CD14-positive monocyte (primary cell): ENCODE data around the gene ELAPOR1. TPM values are rescaled to one million over a fixed set of nuclear protein-coding genes. Genes with fewer than 3 reads are reported as not detected.

Source experiments
- DNase-seq, 3 donors: peaks; one replicate each; pipeline ENCODE4 v3.0.0-alpha.2; 2011 to 2022
- H2AFZ ChIP-seq: 2 replicates; pipeline ENCODE4 v1.6.0; 2012; ENCODE audit warnings: mild to moderate bottlenecking, low read depth, low read length, inconsistent platforms; ENCODE audit not compliant: insufficient read depth, poor library complexity, severe bottlenecking
- H3K27ac ChIP-seq, 2 donors: 1 replicate in 1 of 2; 2 replicates in 1 of 2; pipeline ENCODE4 v1.5.1; 2012 to 2013; ENCODE audit warnings: low read length in 2 of 2, control low read depth in 1 of 2, inconsistent platforms in 1 of 2, low read depth in 1 of 2, mild to moderate bottlenecking in 1 of 2
- H3K27me3 ChIP-seq, 2 donors: one replicate each; pipeline versions ENCODE4 v1.6.0 to v1.6.1; 2011 to 2013; ENCODE audit warnings: low read length in 2 of 2; ENCODE audit not compliant: control insufficient read depth in 2 of 2, insufficient read depth in 2 of 2
- H3K36me3 ChIP-seq, 2 donors: replicated peaks in 1 of 2; 1 replicate in 1 of 2; 2 replicates in 1 of 2; pipeline versions ENCODE4 v1.5.1 to v1.6.1; 2012 to 2013; ENCODE audit warnings: low read length in 2 of 2, control low read depth in 1 of 2, inconsistent platforms in 1 of 2, mild to moderate bottlenecking in 1 of 2; ENCODE audit not compliant: insufficient read depth in 2 of 2, control insufficient read depth in 1 of 2
- H3K4me1 ChIP-seq, 2 donors: 1 replicate in 1 of 2; 2 replicates in 1 of 2; pipeline versions ENCODE4 v1.5.1 to v1.6.1; 2012 to 2013; ENCODE audit warnings: low read length in 2 of 2, control low read depth in 1 of 2, inconsistent platforms in 1 of 2, mild to moderate bottlenecking in 1 of 2, moderate library complexity in 1 of 2; ENCODE audit not compliant: insufficient read depth in 2 of 2, control insufficient read depth in 1 of 2
- H3K4me2 ChIP-seq: replicated peaks from 2 replicates; pipeline ENCODE3; 2012; ENCODE audit warnings: low read length, moderate library complexity, mild to moderate bottlenecking; ENCODE audit not compliant: poor library complexity, severe bottlenecking; ENCODE audit errors: extremely low read depth
- H3K4me3 ChIP-seq, 3 experiments: fragments of 200-600 bp in 1 of 3; sonication (generic) in 1 of 3; replicated peaks in 1 of 3; 1 replicate in 2 of 3; 2 replicates in 1 of 3; pipeline ENCODE4 v1.5.1; 2011 to 2013; ENCODE audit warnings: low read length in 3 of 3, mild to moderate bottlenecking in 3 of 3, control low read depth in 2 of 3, low read depth in 2 of 3, inconsistent platforms in 1 of 3, moderate library complexity in 1 of 3
- H3K79me2 ChIP-seq: 2 replicates; pipeline ENCODE4 v1.6.0; 2012; ENCODE audit warnings: mild to moderate bottlenecking, control low read depth, inconsistent platforms, low read length, moderate library complexity; ENCODE audit not compliant: insufficient read depth
- H3K9ac ChIP-seq: 2 replicates; pipeline ENCODE4 v1.6.0; 2017; ENCODE audit warnings: low read length, mild to moderate bottlenecking; ENCODE audit not compliant: insufficient read depth, poor library complexity, severe bottlenecking
- H3K9me3 ChIP-seq, 2 donors: replicated peaks in 1 of 2; 1 replicate in 1 of 2; 2 replicates in 1 of 2; pipeline versions ENCODE4 v1.5.1 to v1.6.1; 2012 to 2013; ENCODE audit warnings: low read length in 2 of 2, control low read depth in 1 of 2; ENCODE audit not compliant: control insufficient read depth in 1 of 2, insufficient read depth in 1 of 2
- H4K20me1 ChIP-seq: 2 replicates; pipeline ENCODE4 v1.6.0; 2012; ENCODE audit warnings: mild to moderate bottlenecking, low read length, control low read depth, moderate library complexity; ENCODE audit not compliant: insufficient read depth
- H3K27ac Mint-ChIP-seq, 7 donors: one replicate each; pipeline ENCODE4 v1.8.0; 2020; ENCODE audit warnings: mild to moderate bottlenecking in 7 of 7, mixed read lengths in 7 of 7, moderate library complexity in 6 of 7, inconsistent platforms in 2 of 7
- H3K27me3 Mint-ChIP-seq, 3 donors: one replicate each; pipeline ENCODE4 v1.8.0; 2021 to 2022; ENCODE audit warnings: low read depth in 3 of 3, mild to moderate bottlenecking in 3 of 3, mixed read lengths in 3 of 3, moderate library complexity in 3 of 3, inconsistent platforms in 1 of 3
- H3K36me3 Mint-ChIP-seq, 2 donors: one replicate each; pipeline ENCODE4 v1.8.0; 2020; ENCODE audit warnings: mixed read lengths in 2 of 2, inconsistent platforms in 1 of 2, mild to moderate bottlenecking in 1 of 2
- H3K4me1 Mint-ChIP-seq: one replicate; pipeline ENCODE4 v1.8.0; 2020; ENCODE audit warnings: mild to moderate bottlenecking, mixed read lengths
- H3K4me3 Mint-ChIP-seq, 2 donors: one replicate each; pipeline ENCODE4 v1.8.0; 2020; ENCODE audit warnings: mild to moderate bottlenecking in 2 of 2, mixed read lengths in 2 of 2, moderate library complexity in 1 of 2
- H3K9me3 Mint-ChIP-seq, 7 donors: one replicate each; pipeline ENCODE4 v1.8.0; 2020 to 2022; ENCODE audit warnings: mixed read lengths in 7 of 7, mild to moderate bottlenecking in 6 of 7, moderate library complexity in 6 of 7, inconsistent platforms in 2 of 7
- WGBS: methylation state at CpG from one replicate; pipeline ENCODE4 v1.1.5; 2013; ENCODE audit warnings: missing lambda C conversion rate; ENCODE audit not compliant: insufficient coverage; 5-methylcytosine and 5-hydroxymethylcytosine counted together
- intact Hi-C, 2 donors: fragments of 100-400 bp; cut with micrococcal nuclease; formaldehyde crosslinking; loops; one replicate each; pipeline versions ENCODE4 v1.15.0 to v1.15.1; 2023
- polyA plus RNA-seq, 3 donors: library from polyadenylated mRNA; depleted of rRNA in 1 of 3; unstranded in 2 of 3; stranded (reverse) in 1 of 3; fragments of 300-500 nt in 2 of 3; fragments of >200 nt in 1 of 3; fragmentation: Illumina TruSeq in 2 of 3; gene quantifications; 1 replicate in 2 of 3; 2 replicates in 1 of 3; pipeline ENCODE4 v1.2.3, GENCODE V29; 2012 to 2021
- TF ChIP-seq, protein P1 (sequence below): fragments of 200-600 bp; IDR thresholded peaks from one replicate; pipeline ENCODE4 v1.8.0; 2022; ENCODE audit warnings: antibody characterized with exemption, mild to moderate bottlenecking

Gene ELAPOR1
- polyA plus RNA-seq, 3 donors = 0.12 TPM; not detected in 2

DNA sequence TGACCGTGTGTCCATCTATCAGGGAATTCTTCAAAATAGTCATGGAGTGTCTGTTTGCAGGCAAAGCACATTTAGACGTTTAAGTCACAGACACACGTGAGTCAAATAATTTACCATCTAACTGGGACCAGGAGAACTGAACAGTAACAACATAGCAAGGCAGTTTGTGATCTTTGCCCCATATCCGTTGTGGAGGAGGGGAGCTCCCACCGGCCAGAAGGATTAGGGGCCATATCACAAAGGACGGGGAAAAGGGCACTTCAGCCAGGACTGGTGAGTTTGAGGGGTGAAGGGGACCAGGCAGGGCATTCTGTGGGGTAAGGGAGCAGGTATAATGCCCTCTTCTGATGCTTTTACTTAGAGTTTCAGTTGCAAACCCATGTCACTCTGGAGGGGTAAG lies 22.9 kb downstream of the ELAPOR1 start:
- no peak overlapping the region for H3K27ac Mint-ChIP-seq
- Histone ChIP-seq H3K9me3 (no peaks in the 10 kb centered on the region), H3K9ac (no peak overlapping the region), H2AFZ (no peak overlapping the region), H3K4me3 (no peak overlapping the region), H3K27ac (no peak overlapping the region), H4K20me1 (no peaks in the 10 kb centered on the region), H3K4me1 (peaks cover 31 to 39% of the 10 kb centered on the region in 2 donors), H3K27me3 (no peaks in the 10 kb centered on the region), H3K79me2 (no peaks in the 10 kb centered on the region), H3K36me3 (no peaks in the 10 kb centered on the region), H3K4me2 (no peak overlapping the region)
- H3K27me3 Mint-ChIP-seq = peaks cover 0 to 3% (median 2%) of the 10 kb centered on the region in 3 donors
- DNase-seq = no peak
- TF ChIP-seq, protein P1, sequence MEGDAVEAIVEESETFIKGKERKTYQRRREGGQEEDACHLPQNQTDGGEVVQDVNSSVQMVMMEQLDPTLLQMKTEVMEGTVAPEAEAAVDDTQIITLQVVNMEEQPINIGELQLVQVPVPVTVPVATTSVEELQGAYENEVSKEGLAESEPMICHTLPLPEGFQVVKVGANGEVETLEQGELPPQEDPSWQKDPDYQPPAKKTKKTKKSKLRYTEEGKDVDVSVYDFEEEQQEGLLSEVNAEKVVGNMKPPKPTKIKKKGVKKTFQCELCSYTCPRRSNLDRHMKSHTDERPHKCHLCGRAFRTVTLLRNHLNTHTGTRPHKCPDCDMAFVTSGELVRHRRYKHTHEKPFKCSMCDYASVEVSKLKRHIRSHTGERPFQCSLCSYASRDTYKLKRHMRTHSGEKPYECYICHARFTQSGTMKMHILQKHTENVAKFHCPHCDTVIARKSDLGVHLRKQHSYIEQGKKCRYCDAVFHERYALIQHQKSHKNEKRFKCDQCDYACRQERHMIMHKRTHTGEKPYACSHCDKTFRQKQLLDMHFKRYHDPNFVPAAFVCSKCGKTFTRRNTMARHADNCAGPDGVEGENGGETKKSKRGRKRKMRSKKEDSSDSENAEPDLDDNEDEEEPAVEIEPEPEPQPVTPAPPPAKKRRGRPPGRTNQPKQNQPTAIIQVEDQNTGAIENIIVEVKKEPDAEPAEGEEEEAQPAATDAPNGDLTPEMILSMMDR = no peak
- no peaks in the 10 kb centered on the region for H3K36me3 Mint-ChIP-seq
- H3K4me3 Mint-ChIP-seq = no peak overlapping the region
- H3K9me3 Mint-ChIP-seq = peaks cover 0 to 3% (median 0%) of the 10 kb centered on the region in 7 donors
- peaks cover 40% of the 10 kb centered on the region for H3K4me1 Mint-ChIP-seq
- WGBS = 100% methylated on average over 3 of the region's 6 CpGs
- intact Hi-C loops = no loop called here

DNA sequence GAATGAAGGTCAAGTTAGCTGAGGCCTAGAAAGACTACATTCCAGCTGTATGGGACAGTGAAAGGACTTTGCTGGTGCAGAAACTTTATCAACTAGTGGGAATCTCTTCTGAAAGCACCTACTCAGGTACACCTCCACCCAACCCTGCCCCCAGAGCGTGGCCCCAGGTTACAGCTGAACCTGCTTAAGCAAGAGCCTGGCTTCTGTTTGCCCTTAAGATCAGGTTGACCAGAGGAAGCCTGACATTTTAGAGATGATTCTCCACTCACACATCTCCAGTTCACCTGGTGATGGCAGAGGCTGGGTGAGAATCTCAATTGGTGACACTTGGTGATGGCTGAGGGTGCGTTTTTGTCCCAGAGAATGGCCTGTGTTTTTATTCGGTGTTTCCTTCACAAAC lies 24.0 kb downstream of the ELAPOR1 start:
- peaks cover 33% of the 10 kb centered on the region for H3K4me1 Mint-ChIP-seq

More for the DNA sequence above, 24.0 kb downstream of the ELAPOR1 start:
- no peaks in the 10 kb centered on the region for H3K9me3 ChIP-seq
- H3K79me2 ChIP-seq = no peaks in the 10 kb centered on the region
- intact Hi-C loops = no loop called here
- H2AFZ ChIP-seq = no peak overlapping the region
- DNase-seq = no peak
- Mint-ChIP-seq H3K9me3 (peaks cover 0 to 4% (median 0%) of the 10 kb centered on the region in 7 donors), H3K4me3 (no peak overlapping the region), H3K27ac (peak overlapping the region in 2 of 7 donors; percentile 30 to 83), H3K36me3 (no peaks in the 10 kb centered on the region), H3K27me3 (peaks cover 0 to 2% (median 1%) of the 10 kb centered on the region in 3 donors)
- H3K4me2 ChIP-seq = no peak overlapping the region
- no peaks in the 10 kb centered on the region for H4K20me1 ChIP-seq
- no peak overlapping the region for H3K4me3 ChIP-seq
- H3K27ac ChIP-seq = no peak overlapping the region
- TF ChIP-seq, protein P1 = no peak
- no peak overlapping the region for H3K9ac ChIP-seq
- H3K27me3 ChIP-seq = no peaks in the 10 kb centered on the region
- peaks cover 28 to 32% of the 10 kb centered on the region in 2 donors for H3K4me1 ChIP-seq
- no peaks in the 10 kb centered on the region for H3K36me3 ChIP-seq
- WGBS = 80% methylated on average over 1 of the region's 3 CpGs
